K562 (cell line): ENCODE data around the gene ARHGAP31.

Experiments used
- CTCF ChIP-seq, 3 experiments: IDR thresholded peaks in 2 of 3; conservative IDR thresholded peaks in 1 of 3; 2 replicates each; pipeline ENCODE4 v1.5.1; 2011 to 2012; ENCODE audit warnings: low read length in 3 of 3, mild to moderate bottlenecking in 3 of 3, control low read depth in 2 of 3, improper control_type of control experiment in 1 of 3, inconsistent platforms in 1 of 3, low read depth in 1 of 3, mixed read lengths in 1 of 3, moderate library complexity in 1 of 3; ENCODE audit not compliant: insufficient read depth in 2 of 3
- ELF4 ChIP-seq: fragments of 450-650 bp; formaldehyde crosslinking; IDR thresholded peaks from 2 replicates; pipeline ENCODE4 v1.4.0; 2022; ENCODE audit warnings: missing genetic modification characterization
- POLR2AphosphoS5 ChIP-seq: IDR thresholded peaks from 2 replicates; pipeline ENCODE4 v1.6.1; 2011; ENCODE audit warnings: mild to moderate bottlenecking, low read depth, low read length, moderate library complexity; ENCODE audit not compliant: control insufficient read depth, insufficient read depth
- RFX5 ChIP-seq: IDR thresholded peaks from 2 replicates; pipeline ENCODE4 v1.6.1; 2011; ENCODE audit warnings: low read depth, mild to moderate bottlenecking, improper control_type of control experiment, low read length
- SIN3B ChIP-seq: fragments of 450-650 bp; IDR thresholded peaks from 2 replicates; pipeline ENCODE4 v1.6.1; 2017; ENCODE audit warnings: low read depth, mild to moderate bottlenecking, moderate library complexity
- TAF1 ChIP-seq: IDR thresholded peaks from 2 replicates; pipeline ENCODE4 v1.6.1; 2011; ENCODE audit warnings: mild to moderate bottlenecking, low read length, moderate library complexity; ENCODE audit not compliant: insufficient read depth, control insufficient read depth, severe bottlenecking; ENCODE audit errors: extremely low read depth
- ZNF324 ChIP-seq: fragments of 250-450 bp; sonication (Bioruptor Pico); IDR thresholded peaks from 2 replicates; pipeline ENCODE4 v1.4.0; 2020; ENCODE audit warnings: mild to moderate bottlenecking

- TF ChIP-seq TAF1 (no peak), ZNF324 (CRISPR knock-in tag) (no peak), SIN3B (no peak), CTCF (IDR thresholded peaks at IDR 0.05 in 2 of 3, conservative IDR thresholded peaks at IDR 0.05 in 1 of 3; ENCODE audit: insufficient read depth in 2 of 3, low read depth in 1 of 3, low read length in 3 of 3) (no peak), RFX5 (no peak), ELF4 (CRISPR knock-in tag) (no peak), POLR2AphosphoS5 (no peak)
Observed at GRCh38 chr3:119427669-119428068, 133.5 kb downstream of the ARHGAP31 start.
